G401.6 (cell line): ENCODE measurements around the gene GABRB3.

Experiments used
- FAIRE-seq: peaks from 2 replicates; lab custom pipeline; 2012; peaks lifted over from hg19 to GRCh38; lab: Jason Lieb, UNC

The GABRB3 gene

GRCh38 chr15:26551473-26551872 lies 221.4 kb downstream of the GABRB3 start:
- no peak for FAIRE-seq

GRCh38 chr15:26550880-26551279 lies 222.0 kb downstream of the GABRB3 start:
- no peak for FAIRE-seq

DNA sequence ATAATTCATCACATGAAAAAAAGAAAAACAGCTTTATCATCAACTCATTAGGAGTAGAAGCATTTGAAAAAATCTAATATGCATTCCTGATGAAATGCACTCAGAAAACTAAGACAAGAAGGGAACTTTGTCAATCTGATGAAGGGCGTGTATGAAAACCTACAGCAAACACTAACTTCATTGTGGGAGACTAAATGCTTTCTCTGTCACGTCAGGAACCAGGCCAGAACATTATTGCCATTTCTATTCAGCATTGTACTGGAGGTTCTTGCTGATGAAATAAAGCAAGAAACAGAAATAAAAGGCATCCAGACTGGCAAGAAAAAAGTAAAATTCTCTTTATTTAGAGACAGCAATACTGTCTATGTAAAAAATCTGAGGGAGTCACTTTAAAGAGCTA lies 235.2 kb downstream of the GABRB3 start:
- FAIRE-seq = no peak

DNA sequence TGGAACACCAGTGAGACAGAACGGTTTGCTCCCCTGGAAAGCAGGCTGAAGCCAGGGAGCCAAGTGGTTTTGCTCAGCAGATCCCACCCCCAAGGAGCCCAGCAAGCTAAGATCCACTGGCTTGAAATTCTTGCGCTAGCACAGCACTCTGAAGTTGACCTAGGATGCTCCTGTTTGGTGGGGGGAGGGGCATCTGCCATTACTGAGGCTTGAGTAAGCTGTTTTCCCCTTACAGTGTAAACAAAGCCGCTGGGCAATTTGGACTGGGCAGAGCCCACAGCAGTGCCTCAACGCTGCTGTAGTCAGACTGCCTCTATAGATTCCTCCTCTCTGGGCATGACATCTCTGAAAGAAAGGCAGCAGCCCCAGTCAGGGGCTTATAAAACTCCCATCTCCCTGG lies 241.4 kb downstream of the GABRB3 start:
- no peak for FAIRE-seq

DNA sequence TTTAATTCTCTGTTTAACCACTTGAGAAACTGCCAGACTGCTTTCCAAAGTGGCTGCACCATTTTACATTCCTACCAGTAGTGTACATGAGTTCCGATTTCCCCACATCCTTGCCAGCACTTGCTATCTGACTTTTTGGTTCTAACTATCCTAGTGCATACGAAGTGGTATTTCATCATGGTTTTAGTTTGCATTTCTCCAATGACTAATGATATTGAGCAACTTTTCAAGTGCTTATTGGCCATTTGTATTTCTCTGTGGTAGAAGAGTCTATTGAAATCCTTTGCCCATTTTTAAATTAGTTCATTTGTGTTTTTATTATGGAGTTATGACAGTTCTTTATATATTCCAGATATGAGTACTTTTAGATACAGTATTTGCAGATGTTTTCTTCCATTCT lies 247.8 kb downstream of the GABRB3 start:
- FAIRE-seq = no peak

- no peak for FAIRE-seq
Observed at GRCh38 chr15:26521691-26522198, 251.1 kb downstream of the GABRB3 start.

- no peak for FAIRE-seq
Observed at GRCh38 chr15:26521130-26521529, 251.7 kb downstream of the GABRB3 start.

GRCh38 chr15:26518885-26519284 lies 254.0 kb downstream of the GABRB3 start:
- FAIRE-seq = no peak

DNA sequence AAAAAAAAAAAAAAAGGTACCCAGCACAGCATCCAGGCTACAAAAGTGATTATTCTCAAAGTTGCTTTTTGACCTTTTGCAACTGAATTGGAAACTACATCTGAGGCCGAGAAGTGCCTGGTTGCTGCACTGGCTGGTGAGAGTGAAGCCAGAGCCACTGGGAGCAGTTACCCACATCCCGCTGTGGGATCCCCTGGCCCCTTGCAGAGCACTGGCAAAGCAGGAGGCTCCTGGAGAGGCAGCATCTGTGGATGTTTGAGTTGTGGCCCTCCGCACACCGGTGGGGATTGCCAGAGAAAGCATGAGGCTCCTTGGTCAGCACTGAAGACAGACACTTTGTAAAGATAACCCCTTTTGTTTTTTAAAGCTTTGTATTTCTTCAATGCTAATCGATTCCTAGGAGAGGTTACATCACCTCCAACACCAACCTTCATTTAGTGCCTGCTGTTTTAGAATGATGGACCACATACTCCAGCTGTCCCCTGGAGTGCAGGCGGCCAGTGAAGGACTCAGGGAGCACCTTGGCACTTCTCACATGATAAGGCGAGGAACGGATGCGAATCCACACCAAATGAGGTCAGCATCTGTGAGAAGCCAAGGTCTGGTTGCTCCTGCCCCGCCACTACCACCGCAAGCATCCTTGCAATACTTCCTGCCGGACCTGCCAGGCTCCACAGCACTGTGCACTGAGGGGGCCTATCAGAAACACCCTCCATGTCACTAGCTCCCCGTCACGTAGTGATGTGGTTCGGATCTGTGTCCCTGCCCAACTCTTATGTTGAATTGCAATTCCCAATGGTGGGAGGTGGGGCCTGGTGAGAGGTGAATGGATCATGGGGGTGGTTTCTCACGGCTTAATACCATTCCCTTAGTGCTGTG lies 256.5 kb downstream of the GABRB3 start:
- FAIRE-seq = no peak

GRCh38 chr15:26504009-26504408 lies 268.9 kb downstream of the GABRB3 start:
- no peak for FAIRE-seq
